Ureter (tissue), 1 donor: ENCODE data around the gene RGS12. TPM values are rescaled to one million over a fixed set of nuclear protein-coding genes. Genes with fewer than 3 reads are reported as not detected.

Experiments used
- DNase-seq: peaks from one replicate; pipeline ENCODE4 v3.0.0-alpha.2; 2020; ENCODE audit warnings: low spot score
- total RNA-seq: library from RNA; stranded (reverse); gene quantifications from one replicate; pipeline ENCODE4 v1.2.4, GENCODE V29; 2023
- donor health status: DM: yes; HTN: yes; CAD: no.

Gene RGS12
- total RNA-seq, 1 donor from 2014 or later: 50.8 TPM

- no peak for DNase-seq
Observed at GRCh38 chr4:3254302-3255131, 38.3 kb upstream of the RGS12 start.

GRCh38 chr4:3255611-3256186 is 37.1 kb upstream of the RGS12 start:
- no peak for DNase-seq

GRCh38 chr4:3256230-3257102 is 36.4 kb upstream of the RGS12 start:
- DNase-seq: no peak

- no peak for DNase-seq
Observed at GRCh38 chr4:3257103-3257555, 35.7 kb upstream of the RGS12 start.

GRCh38 chr4:3257556-3258482 is 35.0 kb upstream of the RGS12 start:
- no peak for DNase-seq

- peak; percentile 40 for DNase-seq
Observed at GRCh38 chr4:3261411-3262207, 31.2 kb upstream of the RGS12 start.

GRCh38 chr4:3262208-3263052 is 30.4 kb upstream of the RGS12 start:
- peak; percentile 34 for DNase-seq

GRCh38 chr4:3263053-3263875 is 29.6 kb upstream of the RGS12 start:
- DNase-seq: peak; percentile 28

- DNase-seq: no peak
Observed at GRCh38 chr4:3263876-3264193, 29.0 kb upstream of the RGS12 start.

GRCh38 chr4:3266076-3266475 is 26.7 kb upstream of the RGS12 start:
- peak; percentile 25 for DNase-seq

GRCh38 chr4:3267576-3268394 is 25.0 kb upstream of the RGS12 start:
- DNase-seq: peak; percentile 30

GRCh38 chr4:3268395-3269104 is 24.3 kb upstream of the RGS12 start:
- DNase-seq: peak; percentile 38

- DNase-seq: peak; percentile 40
Observed at GRCh38 chr4:3269105-3269927, 23.5 kb upstream of the RGS12 start.

- DNase-seq: peak; percentile 40
Observed at GRCh38 chr4:3269991-3270611, 22.7 kb upstream of the RGS12 start.

GRCh38 chr4:3271131-3271530 is 21.7 kb upstream of the RGS12 start:
- DNase-seq: no peak

GRCh38 chr4:3276986-3277385 is 15.8 kb upstream of the RGS12 start:
- DNase-seq: no peak
